GM21619 (cell line): Measurements from ENCODE around the gene OBSCN.
A peak's percentile ranks its signal among the peaks of the same experiment; 100 is the strongest.

Source experiments
- ATAC-seq: cut with Tn5 transposase; IDR thresholded peaks from one replicate; pipeline ENCODE4 v1.9.1; 2021; ENCODE audit not compliant: unreplicated experiment

Gene OBSCN

DNA sequence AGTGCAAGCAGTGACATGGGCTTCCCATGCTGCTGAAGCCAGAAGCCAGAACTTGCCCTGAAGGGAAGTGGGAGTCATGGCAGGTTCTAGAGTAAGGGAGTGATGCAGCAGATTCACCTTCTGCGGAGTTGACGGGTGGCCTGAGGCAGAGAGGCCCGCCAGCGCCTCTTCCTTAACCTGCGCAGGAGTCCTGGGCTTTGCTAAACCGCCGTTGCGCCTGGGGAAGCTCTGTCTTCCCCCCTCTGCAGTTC, 67.3 kb downstream of the OBSCN start:
- ATAC-seq, result peak; percentile 7

DNA sequence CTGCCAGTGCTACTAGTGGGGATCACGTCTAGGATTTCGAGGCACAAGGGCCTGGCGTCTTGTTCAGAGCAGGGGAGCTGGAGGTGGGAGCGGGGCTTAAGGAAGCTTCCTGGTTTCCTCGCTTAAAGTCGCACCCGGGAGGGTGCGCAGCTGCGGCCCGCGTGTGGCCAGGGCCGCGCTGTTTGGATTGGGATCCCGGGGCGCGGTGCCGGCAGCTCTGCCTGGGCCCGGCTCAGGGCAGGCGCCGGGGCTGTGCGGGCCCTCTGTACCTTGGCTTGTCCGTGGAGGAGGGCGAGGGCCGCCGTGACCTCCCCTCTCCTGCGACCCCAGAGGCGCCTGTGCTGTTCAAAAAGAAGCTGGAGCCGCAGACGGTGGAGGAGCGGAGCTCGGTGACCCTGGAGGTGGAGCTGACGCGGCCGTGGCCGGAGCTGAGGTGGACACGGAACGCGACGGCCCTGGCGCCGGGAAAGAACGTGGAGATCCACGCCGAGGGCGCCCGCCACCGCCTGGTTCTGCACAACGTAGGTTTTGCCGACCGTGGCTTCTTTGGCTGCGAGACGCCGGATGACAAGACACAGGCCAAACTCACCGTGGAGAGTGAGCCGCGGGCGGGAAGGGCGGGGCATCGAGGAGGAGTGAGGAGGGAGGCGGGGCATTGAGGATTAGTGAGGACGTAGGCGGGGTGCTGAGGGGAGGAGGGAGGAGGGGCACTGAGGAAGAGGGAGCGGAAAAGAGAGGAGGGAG, 67.8 kb downstream of the OBSCN start:
- ATAC-seq, result peak; percentile 79

DNA sequence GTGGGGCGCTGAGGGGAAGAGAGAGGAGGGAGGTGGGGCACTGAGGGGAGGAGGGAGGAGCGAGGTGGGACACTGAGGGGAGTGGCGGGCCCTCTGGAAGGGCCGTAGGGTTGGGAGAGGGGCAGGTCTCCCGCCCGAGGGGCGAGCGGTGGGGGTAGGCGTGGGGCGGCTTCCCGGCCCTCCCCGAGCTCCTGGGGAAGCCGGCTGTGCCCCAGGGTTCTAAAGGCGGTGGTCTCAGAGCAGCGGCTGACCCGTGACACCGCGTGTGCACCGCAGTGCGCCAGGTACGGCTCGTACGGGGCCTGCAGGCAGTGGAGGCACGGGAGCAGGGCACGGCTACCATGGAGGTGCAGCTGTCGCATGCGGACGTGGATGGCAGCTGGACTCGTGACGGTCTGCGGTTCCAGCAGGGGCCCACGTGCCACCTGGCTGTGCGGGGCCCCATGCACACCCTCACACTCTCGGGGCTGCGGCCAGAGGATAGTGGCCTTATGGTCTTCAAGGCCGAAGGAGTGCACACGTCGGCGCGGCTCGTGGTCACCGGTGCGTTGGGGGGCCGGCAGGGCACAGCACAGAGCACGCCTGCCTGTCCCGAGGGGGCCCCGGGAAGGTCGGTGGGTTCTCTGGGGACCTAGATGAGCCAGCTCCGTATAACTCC, 68.5 kb downstream of the OBSCN start:
- no peak for ATAC-seq

DNA sequence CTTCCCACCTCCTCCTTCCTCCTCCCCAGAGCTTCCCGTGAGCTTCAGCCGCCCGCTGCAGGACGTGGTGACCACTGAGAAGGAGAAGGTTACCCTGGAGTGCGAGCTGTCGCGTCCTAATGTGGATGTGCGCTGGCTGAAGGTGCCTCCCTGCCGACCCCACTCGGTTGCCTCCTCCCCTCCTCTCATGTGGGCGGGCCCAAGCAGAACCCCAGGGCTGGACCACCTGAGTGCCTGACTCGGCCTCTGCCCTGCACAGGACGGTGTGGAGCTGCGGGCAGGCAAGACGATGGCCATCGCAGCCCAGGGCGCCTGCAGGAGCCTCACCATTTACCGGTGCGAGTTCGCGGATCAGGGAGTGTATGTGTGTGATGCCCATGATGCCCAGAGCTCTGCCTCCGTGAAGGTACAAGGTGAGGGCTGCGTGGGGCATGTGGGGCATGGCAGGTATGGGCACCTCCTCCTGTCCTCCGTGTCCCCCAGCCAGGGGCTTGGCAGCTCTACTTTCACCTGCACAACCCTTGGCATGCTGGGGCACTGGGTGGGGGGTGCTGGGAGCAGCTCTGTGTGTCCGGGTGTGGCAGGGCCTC, 69.2 kb downstream of the OBSCN start:
- no peak for ATAC-seq

DNA sequence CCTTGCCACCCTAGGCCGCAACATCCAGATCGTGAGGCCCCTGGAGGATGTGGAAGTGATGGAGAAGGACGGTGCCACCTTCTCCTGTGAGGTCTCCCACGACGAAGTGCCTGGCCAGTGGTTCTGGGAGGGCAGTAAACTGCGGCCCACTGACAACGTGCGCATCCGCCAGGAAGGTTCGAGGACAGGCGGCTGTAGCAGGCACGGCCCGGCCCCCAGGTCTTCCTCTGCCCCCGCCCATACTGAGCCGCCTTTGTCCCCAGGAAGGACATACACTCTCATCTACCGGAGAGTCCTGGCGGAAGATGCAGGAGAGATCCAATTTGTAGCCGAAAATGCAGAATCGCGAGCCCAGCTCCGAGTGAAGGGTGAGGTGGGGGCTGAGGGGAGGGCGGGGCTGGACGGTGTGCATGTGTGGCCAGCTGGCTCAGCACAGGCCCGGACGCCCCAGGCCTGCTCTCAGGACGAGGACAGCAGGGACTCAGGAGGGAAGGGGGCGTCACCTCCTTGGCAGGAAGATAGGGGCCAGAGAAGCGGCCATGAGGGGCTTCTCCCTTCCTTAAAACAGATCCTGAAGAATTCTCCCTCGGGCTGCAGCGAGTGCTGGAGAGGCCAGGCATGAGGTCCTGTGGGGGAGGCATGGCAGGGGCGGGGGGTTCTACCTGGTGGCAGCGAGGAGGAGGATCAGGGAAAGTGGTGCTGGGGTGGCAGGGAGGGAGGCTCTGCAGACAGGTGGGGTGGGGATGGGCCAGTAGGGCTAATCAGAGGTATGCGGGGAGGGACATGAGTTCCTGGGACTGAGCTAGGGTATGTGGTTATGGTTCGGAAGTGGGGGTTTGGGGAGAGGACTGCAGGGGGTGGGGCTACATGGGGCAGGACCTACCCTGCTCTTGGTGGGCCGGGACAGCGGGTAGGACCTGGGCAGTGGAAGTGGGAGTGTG, 69.9 kb downstream of the OBSCN start:
- no peak for ATAC-seq

DNA sequence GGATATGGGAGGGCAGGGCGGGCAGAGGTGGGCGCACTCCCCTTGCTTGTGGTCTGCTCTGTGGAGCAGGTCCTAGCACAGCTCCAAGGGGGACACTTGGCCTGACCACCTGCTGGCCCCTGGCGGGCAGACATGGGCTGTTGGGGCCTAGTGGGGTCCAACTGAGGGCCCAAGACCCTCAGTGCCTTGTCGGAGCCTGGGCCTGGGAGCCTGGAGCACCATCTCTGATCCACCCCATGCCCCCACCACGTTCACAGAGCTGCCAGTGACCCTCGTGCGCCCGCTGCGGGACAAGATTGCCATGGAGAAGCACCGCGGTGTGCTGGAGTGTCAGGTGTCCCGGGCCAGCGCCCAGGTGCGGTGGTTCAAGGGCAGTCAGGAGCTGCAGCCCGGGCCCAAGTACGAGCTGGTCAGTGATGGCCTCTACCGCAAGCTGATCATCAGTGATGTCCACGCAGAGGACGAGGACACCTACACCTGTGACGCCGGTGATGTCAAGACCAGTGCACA, 70.6 kb downstream of the OBSCN start:
- ATAC-seq, result no peak

DNA sequence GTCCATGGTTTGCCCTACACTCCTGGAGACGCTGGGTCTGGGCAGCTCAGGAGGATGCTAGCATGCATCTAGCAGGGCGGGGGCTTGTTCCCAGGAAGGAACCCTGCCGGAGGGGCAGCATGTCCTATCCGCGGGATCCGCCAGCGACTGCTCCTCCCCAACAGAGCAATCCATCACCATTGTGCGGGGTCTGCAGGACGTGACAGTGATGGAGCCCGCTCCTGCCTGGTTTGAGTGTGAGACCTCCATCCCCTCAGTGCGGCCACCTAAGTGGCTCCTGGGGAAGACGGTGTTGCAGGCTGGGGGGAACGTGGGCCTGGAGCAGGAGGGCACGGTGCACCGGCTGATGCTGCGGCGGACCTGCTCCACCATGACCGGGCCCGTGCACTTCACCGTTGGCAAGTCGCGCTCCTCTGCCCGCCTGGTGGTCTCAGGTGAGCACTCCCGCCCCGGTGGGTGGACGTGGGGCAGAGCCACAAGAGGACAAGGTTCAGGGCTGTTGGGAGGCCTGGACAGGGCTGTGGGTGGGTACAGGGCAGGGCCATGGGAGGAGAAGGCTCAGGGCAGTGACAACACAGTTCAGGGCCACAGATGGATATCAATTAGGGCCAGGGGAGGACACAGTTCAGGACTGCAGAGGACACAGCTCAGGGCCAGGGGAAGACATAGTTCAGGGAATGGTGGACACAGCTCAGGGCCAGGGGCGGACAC, 71.3 kb downstream of the OBSCN start:
- ATAC-seq, result no peak

DNA sequence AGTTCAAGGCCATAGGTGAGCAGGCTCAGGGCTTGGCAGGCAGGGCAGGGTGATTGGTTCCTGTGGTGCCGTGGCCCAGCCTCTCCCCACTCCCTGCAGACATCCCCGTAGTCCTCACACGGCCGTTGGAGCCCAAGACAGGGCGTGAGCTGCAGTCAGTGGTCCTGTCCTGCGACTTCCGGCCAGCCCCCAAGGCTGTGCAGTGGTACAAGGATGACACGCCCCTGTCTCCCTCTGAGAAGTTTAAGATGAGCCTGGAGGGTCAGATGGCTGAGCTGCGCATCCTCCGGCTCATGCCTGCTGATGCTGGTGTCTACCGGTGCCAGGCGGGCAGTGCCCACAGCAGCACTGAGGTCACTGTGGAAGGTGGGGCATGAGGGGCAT, 71.9 kb downstream of the OBSCN start:
- ATAC-seq, result no peak

DNA sequence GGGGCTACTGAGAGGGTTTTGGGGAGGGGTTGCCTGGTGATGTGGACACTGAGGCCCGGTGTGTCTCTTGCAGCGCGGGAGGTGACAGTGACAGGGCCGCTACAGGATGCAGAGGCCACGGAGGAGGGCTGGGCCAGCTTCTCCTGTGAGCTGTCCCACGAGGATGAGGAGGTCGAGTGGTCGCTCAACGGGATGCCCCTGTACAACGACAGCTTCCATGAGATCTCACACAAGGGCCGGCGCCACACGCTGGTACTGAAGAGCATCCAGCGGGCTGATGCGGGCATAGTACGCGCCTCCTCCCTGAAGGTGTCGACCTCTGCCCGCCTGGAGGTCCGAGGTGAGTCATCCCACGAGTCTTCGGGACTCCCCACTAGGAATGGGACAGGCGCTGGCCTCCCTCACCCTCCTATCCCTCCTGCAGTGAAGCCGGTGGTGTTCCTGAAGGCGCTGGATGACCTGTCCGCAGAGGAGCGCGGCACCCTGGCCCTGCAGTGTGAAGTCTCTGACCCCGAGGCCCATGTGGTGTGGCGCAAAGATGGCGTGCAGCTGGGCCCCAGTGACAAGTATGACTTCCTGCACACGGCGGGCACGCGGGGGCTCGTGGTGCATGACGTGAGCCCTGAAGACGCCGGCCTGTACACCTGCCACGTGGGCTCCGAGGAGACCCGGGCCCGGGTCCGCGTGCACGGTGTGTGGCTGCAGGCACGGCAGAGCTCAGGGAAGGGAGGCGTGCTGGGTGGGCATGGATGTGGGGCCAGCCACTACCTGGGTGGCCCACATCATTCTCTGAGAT, 72.5 kb downstream of the OBSCN start:
- no peak for ATAC-seq

DNA sequence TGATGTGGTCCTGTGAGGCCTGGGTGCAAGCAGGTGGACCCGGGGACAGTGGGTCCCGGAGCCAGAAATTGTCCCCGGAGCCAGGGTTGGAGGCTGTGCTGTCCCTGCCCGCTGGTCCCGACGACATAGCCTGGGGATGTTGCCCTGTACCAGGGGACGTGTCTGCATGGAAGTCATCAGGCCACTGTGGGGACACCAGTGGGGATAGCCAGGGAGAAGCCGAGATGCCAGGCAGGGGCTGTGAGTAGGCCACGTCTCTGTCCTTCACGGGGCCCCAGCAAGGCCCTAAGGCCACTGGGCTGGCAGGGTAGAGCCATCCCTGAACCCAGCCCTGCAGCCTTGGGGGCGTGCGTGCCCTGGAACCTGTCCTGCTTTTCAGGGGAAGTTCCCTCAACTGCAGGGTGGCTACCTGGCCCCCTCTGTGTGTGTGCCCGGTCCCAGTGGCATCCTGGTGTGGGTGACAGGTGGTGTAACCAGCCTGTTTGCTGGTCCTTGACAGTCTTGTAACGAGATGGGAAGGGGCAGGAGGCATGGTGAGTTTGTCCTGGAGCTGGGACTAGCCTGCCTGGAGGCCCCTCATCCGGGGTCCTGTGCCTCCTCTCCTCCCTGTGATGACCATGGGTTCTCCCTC, 73.2 kb downstream of the OBSCN start:
- no peak for ATAC-seq

DNA sequence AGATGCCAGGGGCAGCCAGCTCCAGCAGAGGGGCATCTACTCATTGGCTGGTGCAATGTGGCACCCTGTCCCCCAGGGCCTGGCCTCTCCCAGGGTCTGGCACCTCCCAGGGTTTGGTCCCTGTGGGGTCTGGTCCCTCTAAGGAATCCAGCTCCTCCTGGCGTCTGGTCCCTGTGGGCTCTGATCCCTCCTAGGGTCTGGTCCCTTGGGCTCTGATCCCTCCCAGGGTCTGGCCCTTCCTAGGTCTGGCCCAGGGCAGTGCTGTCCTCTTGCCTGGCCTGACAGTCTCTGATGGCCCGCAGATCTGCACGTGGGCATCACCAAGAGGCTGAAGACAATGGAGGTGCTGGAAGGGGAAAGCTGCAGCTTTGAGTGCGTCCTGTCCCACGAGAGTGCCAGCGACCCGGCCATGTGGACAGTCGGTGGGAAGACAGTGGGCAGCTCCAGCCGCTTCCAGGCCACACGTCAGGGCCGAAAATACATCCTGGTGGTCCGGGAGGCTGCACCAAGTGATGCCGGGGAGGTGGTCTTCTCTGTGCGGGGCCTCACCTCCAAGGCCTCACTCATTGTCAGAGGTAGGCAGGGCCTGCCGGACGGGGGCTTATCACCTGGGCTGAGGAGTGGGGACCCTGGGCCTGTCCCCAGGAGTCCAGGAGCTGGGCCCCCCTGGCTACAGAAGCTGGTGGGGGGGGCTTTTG, 73.9 kb downstream of the OBSCN start:
- no peak for ATAC-seq

DNA sequence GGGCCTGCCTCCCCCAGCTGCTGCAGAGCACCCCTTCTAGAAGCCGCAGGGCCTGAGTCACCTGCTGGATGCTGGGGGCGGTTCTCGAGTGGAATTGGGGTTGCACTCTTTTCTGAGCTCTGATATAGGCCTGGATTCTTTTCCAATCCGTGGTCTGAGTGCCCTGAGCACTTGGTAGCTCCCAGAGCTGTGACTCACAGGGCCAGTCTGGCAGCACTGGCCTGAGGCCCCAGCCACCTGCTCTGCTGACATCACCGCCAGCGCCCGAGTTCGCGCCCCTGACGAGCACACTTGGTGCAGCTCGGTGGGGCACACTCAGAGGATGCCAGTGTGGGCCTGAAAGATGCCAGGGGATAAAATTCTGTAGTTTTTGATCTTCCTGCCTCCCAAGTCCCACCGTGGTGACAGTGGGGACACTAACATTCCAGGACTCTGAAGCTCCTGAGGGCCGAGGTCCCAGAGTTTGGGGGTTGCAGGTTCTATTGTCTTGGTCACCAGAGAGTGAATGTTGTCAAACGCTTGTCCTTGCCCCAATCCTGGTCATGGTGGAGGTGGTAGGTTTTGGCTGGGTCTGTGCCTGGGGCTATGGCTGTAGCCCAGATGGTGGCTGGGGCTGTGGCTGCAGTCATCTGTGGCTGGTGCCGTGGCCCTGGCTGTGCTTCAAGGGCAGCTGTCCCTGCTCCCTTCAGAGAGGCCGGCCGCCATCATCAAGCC, 74.6 kb downstream of the OBSCN start:
- no peak for ATAC-seq

DNA sequence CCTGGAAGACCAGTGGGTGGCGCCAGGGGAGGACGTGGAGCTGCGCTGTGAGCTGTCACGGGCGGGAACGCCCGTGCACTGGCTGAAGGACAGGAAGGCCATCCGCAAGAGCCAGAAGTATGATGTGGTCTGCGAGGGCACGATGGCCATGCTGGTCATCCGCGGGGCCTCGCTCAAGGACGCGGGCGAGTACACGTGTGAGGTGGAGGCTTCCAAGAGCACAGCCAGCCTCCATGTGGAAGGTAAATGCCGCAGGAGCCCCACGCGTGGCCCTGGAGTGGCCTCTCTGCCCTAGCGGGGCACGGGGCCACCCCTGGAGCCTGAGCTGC, 75.2 kb downstream of the OBSCN start:
- no peak for ATAC-seq

DNA sequence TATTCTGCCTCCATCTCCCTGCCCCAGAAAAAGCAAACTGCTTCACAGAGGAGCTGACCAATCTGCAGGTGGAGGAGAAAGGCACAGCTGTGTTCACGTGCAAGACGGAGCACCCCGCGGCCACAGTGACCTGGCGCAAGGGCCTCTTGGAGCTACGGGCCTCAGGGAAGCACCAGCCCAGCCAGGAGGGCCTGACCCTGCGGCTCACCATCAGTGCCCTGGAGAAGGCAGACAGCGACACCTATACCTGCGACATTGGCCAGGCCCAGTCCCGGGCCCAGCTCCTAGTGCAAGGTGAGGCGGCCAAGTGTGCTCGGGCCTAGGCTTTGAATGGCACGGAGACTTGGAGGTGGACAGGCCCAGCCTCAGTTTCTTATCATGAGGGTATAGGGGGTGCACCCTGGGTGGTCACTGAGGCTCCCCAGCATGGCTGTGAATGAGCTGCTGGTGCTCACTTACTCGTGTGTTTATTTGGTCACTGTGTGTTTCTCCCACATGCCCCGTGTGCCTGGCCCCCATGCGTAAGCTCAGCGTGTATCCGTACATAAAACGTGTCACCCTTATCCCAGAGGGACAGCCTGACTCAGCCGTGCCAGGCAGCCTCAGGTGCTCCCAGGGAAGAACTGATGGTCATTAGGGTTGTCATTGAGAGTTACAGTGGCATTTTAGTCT, 75.8 kb downstream of the OBSCN start:
- ATAC-seq, result no peak

DNA sequence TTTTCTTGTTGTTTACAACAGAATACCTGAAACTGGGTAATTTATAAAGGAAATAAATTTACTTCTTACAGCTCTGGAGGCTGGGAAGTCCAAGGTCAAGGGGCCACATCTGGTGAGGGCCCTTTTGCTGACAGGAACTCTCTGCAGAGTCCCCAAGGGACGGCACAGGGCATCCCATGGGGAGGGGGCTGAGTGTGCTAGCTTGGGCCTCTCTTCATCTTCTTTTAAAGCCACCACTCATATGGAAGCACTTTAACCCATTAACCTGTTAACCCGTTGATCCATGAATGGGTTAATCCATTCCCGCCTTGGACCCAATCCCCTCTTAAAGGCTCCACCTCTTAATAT, 76.3 kb downstream of the OBSCN start:
- no peak for ATAC-seq

DNA sequence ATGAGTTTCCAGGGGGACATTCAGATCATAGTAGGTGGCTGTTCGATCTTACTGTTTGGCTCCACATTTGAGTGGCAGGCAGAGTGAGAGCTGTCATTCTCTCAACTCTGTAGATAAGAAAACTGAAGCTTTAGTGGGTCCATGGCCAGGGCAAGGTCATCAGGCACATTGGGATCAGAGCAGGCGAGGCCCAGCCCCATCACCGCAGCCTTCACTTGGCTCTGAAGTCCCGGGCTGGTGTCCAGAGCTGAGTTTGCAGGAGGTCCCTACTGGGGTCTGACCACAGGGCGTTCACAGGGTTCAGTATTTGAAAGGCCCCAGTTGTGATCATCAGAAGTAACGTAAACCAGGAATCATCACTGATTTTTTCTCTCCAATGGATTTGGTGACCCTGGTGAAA, 76.7 kb downstream of the OBSCN start:
- ATAC-seq, result no peak

DNA sequence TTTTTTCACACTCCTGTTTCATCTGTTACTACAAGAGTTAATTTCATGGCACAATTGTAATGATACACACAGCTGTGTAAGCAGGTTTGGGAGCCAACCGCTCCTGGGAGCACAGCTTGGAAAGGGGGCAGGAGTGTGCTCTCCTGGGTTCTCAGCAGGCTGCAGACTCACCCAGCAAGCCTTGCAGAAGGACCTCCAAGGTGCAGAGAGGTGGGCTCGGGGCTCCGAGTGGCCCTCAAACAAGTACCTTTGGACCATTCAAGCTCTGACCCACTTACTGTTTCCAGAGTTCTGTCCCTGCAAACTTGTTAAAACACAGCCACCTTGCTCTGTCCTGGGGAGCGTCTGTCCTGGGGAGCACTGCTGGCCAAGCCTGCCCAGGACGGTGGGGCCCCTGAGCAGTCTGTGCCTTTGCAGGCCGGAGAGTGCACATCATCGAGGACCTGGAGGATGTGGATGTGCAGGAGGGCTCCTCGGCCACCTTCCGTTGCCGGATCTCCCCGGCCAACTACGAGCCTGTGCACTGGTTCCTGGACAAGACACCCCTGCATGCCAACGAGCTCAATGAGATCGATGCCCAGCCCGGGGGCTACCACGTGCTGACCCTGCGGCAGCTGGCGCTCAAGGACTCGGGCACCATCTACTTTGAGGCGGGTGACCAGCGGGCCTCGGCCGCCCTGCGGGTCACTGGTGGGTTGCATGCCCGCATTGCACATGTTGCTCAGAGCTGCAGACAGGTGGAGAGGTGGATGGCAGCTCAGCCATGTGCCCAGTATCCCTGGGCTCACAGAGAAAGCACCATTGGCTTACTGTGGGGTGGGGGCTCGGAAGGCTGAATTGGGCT, 78.0 kb downstream of the OBSCN start:
- ATAC-seq, result no peak
